Right atrium auricular region (tissue), 2 donors: ENCODE data around the gene PRDM16. TPM values are rescaled to one million over a fixed set of nuclear protein-coding genes. Genes with fewer than 3 reads are reported as not detected.
A peak's percentile ranks its signal among the peaks of the same experiment; 100 is the strongest.

ENCODE experiments used
- DNase-seq: peaks from one replicate; pipeline ENCODE4 v3.0.0-alpha.2; 2019; ENCODE audit warnings: low spot score
- H3K27ac ChIP-seq, 2 donors: fragments of 200-600 bp; sonication (generic); 1 replicate in 1 of 2; 2 replicates in 1 of 2; pipeline ENCODE4 v1.5.1; 2016 to 2019
- H3K27me3 ChIP-seq, 2 donors: fragments of 200-600 bp; sonication (generic); one replicate each; pipeline versions ENCODE4 v1.5.1 to v1.6.0; 2017 to 2019
- H3K36me3 ChIP-seq: fragments of 200-600 bp; sonication (generic); one replicate; pipeline ENCODE4 v1.5.1; 2016
- H3K4me1 ChIP-seq, 2 donors: fragments of 200-600 bp; sonication (generic); one replicate each; pipeline versions ENCODE4 v1.5.1 to v1.6.0; 2017 to 2019
- H3K4me3 ChIP-seq, 2 donors: fragments of 200-600 bp; sonication (generic); 1 replicate in 1 of 2; 2 replicates in 1 of 2; pipeline ENCODE4 v1.5.1; 2017 to 2019; ENCODE audit warnings: mild to moderate bottlenecking in 1 of 2, moderate library complexity in 1 of 2
- H3K9me3 ChIP-seq, 2 donors: fragments of 200-600 bp; sonication (generic); one replicate each; pipeline ENCODE4 v1.5.1; 2019
- total RNA-seq, 2 donors: library from RNA; depleted of rRNA; stranded (reverse); fragments of >200 nt; gene quantifications; one replicate each; pipeline ENCODE4 v1.1.0, GENCODE V29; 2016
- TF ChIP-seq, protein P1 (sequence below), 2 donors: fragments of 200-600 bp; sonication (generic); IDR thresholded peaks; one replicate each; pipeline ENCODE4 v1.5.1; 2019; ENCODE audit warnings: antibody characterized with exemption in 2 of 2

Gene PRDM16
- total RNA-seq = 1 to 10 TPM in 1 of 2 donors, under 1 TPM in 1; 0.22 to 3.3 TPM

DNA sequence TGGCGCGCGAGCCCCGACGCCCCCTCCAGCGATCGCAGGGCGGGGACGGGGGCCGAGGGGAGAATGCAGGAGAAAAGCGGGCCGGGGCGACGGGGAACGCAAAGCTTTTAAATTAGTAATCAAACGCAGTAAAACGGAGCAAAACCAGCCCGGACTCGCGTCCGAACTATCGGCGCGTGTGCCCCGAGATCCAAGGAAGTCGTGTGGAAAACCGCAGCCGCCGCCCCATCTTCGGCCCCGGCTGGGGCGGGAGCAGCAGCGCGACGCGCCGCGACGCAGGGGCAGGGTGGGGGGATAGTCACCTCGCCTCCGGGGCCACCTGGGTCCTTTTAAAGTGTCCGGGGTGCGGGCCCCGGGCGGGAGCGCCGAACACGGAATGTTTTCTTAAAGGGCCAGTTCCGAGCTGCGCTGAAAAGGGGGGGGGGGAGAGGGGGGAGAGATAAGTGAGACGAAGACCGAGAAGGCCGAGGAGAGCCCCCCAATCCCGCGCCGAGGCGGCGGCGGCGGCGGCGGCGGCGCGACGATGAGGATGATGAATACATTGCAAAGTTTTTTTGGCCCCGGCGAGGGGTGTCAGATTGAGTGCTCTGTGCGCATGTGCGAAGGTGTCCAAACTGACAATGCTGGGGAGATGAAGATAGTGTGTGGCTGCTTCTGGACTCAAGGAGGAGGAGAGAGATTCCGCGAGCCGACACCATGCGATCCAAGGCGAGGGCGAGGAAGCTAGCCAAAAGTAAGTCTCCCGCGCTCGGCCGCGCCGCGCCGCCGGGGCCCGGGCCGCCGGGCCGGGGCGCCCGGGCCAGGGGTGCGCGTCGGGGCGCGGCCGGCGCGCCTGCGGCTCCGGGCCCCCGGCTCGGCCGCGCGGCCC lies at the start of gene PRDM16:
Gene PRDM16, plus strand, starts transcription at position 640 of the 868 bp plus-strand sequence. Its CDS starts 57 bp downstream, at position 697.
- H3K4me3 ChIP-seq = peak within 1 kb of the TSS; percentile 59 to 68
- H3K27ac ChIP-seq = peak within 1 kb of the TSS; percentile 41 to 46
- no peaks in the 10 kb centered on the region for H3K9me3 ChIP-seq
- DNase-seq = no peak
- peaks cover 19 to 50% of the 10 kb centered on the region in 2 donors for H3K27me3 ChIP-seq
- TF ChIP-seq, protein P1, sequence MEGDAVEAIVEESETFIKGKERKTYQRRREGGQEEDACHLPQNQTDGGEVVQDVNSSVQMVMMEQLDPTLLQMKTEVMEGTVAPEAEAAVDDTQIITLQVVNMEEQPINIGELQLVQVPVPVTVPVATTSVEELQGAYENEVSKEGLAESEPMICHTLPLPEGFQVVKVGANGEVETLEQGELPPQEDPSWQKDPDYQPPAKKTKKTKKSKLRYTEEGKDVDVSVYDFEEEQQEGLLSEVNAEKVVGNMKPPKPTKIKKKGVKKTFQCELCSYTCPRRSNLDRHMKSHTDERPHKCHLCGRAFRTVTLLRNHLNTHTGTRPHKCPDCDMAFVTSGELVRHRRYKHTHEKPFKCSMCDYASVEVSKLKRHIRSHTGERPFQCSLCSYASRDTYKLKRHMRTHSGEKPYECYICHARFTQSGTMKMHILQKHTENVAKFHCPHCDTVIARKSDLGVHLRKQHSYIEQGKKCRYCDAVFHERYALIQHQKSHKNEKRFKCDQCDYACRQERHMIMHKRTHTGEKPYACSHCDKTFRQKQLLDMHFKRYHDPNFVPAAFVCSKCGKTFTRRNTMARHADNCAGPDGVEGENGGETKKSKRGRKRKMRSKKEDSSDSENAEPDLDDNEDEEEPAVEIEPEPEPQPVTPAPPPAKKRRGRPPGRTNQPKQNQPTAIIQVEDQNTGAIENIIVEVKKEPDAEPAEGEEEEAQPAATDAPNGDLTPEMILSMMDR (IDR thresholded peaks at IDR 0.05) = no peak
- H3K36me3 ChIP-seq = no peaks in the 10 kb centered on the region
- H3K4me1 ChIP-seq = peaks cover 0 to 41% of the 10 kb centered on the region in 2 donors

DNA sequence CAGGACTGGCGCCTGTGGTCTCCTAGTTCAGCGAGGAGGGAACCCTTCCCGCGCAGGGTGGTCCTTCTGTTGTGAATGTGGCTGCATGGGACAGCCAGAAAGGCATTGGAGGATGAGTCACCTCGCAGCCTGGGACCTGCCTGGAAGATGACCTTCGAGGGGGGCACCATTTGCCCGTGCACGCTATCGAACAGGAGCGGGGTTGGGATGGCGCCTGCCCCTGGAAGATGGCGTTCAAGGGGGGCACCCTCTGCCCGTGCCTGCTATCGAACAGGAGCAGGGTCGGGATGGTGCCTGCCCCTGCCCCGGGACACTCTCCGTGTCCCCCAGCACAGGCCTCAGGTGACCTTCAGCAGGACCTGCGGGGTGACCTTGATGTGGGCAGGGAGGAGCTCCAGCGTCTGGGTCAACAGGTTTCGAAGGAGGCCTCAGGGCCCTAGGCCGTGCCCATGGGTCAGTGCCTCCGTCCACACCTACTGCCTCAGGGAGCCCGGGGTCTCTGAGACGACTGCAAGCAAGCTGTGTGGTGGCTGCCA lies 49.4 kb upstream of the PRDM16 start:
- H3K27ac ChIP-seq = no peak overlapping the region
- no peaks in the 10 kb centered on the region for H3K4me1 ChIP-seq
- no peak for DNase-seq
- H3K9me3 ChIP-seq = no peaks in the 10 kb centered on the region
- H3K27me3 ChIP-seq = no peaks in the 10 kb centered on the region
- TF ChIP-seq, protein P1 (IDR thresholded peaks at IDR 0.05) = no peak
- no peaks in the 10 kb centered on the region for H3K36me3 ChIP-seq
- no peak overlapping the region for H3K4me3 ChIP-seq

DNA sequence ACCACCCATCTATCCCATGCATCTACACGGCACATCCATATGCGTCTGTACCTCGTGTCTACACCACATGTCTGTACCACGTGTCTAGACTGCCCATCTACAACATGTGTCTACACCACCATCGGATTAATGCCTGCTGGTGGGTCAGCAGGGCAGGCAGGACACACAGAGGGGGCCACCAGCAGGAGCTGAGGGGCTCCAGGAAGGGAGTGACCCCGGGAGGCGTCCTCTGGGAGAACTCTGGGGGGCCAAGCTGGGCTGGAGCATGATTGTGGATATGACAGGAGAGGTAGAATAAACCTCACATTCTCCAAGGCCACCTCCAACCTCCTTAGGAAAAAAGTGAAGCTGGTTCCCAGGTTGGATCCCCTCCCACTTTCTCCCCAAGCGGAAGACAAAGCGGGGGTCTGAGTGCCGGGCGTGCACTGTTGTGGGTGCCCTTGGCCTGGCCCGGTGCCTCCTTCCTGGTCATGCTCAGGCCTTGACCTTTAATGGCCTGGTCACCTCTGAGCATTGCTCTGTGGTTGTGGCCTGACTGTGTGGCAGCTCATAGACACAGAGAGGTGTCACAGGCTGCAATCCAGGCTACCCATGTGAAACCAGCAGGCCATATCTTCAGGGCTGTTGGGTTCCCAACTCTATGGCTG lies 48.6 kb upstream of the PRDM16 start:
- Histone ChIP-seq H3K27me3 (no peaks in the 10 kb centered on the region), H3K27ac (no peak overlapping the region), H3K36me3 (no peaks in the 10 kb centered on the region), H3K4me3 (no peak overlapping the region), H3K9me3 (no peaks in the 10 kb centered on the region), H3K4me1 (no peaks in the 10 kb centered on the region)
- TF ChIP-seq, protein P1 (IDR thresholded peaks at IDR 0.05) = no peak
- DNase-seq = no peak

DNA sequence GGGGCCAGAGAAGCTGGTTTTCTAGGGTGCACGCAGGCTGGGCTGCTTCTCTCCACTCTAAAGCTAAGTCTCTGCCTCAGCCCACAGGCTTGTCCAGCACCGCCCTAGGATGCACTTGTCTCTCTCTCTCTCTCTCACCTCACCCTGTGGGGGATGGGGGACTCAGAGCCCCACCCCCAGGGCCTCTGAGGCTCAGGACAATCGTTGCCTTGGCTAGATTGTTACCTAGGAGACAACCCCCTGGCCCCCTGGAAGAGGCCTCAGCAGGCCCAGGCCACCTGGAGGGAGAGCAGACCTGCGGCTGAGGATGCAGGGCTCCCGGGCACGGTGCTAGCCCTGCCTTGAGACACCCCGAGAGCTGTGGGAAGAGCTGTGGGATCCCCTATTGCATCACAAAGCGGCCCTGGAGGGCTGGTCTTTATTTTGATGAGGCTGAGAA lies 47.8 kb upstream of the PRDM16 start, which contains the start of gene ACTRT2:
Gene ACTRT2, plus strand, starts transcription at position 235 of the 439 bp plus-strand sequence. CDS start 220 bp downstream, outside the sequence.
- no peak within 1 kb of the TSS for H3K27ac ChIP-seq
- H3K4me1 ChIP-seq = no peaks in the 10 kb centered on the region
- TF ChIP-seq, protein P1 (IDR thresholded peaks at IDR 0.05) = no peak
- H3K4me3 ChIP-seq = no peak within 1 kb of the TSS
- H3K27me3 ChIP-seq = no peaks in the 10 kb centered on the region
- H3K9me3 ChIP-seq = no peaks in the 10 kb centered on the region
- no peak for DNase-seq
- H3K36me3 ChIP-seq = no peaks in the 10 kb centered on the region

DNA sequence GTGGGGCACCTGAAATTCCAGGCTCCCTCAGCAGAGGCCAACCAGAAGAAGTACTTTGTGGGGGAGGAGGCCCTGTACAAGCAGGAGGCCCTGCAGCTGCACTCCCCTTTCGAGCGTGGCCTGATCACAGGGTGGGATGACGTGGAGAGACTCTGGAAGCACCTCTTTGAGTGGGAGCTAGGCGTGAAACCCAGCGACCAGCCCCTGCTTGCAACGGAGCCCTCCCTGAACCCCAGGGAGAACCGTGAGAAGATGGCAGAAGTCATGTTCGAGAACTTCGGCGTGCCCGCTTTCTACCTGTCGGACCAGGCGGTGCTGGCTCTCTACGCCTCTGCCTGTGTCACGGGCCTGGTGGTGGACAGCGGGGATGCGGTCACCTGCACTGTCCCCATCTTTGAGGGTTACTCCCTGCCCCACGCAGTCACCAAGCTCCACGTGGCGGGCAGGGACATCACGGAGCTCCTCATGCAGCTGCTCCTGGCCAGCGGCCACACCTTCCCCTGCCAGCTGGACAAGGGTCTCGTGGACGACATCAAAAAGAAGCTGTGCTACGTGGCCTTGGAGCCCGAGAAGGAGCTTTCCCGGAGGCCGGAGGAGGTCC lies 47.1 kb upstream of the PRDM16 start:
- no peaks in the 10 kb centered on the region for H3K4me1 ChIP-seq
- H3K4me3 ChIP-seq = no peak overlapping the region
- H3K27ac ChIP-seq = no peak overlapping the region
- TF ChIP-seq, protein P1 (IDR thresholded peaks at IDR 0.05) = no peak
- H3K9me3 ChIP-seq = no peaks in the 10 kb centered on the region
- no peak for DNase-seq
- no peaks in the 10 kb centered on the region for H3K27me3 ChIP-seq
- no peaks in the 10 kb centered on the region for H3K36me3 ChIP-seq
